ENCODE data around the gene IFNL3. TPM values are rescaled to one million over a fixed set of nuclear protein-coding genes. Genes with fewer than 3 reads are reported as not detected.

Gene IFNL3
- polyA plus RNA-seq, 1 donor (not counting 4 experiments of a cell fraction or from before 2014, with no cell fraction given), result not detected

- TF ChIP-seq EZH2 (IDR thresholded peaks at IDR 0.05; ENCODE audit: low read length) (no peak), CTCF (optimal IDR thresholded peaks at IDR 0.05 in 1 of 3, IDR thresholded peaks at IDR 0.05 in 1 of 3, conservative IDR thresholded peaks at IDR 0.05 in 1 of 3; ENCODE audit: extremely low read depth in 1 of 3, insufficient read depth in 2 of 3, low read length in 3 of 3) (no peak)
Measured at GRCh38 chr19:39265321-39265916, 20.6 kb upstream of the IFNL3 start.

GRCh38 chr19:39264306-39265290 lies 19.8 kb upstream of the IFNL3 start:
- dilution Hi-C loops (cut with MboI; ENCODE audit: extremely low pct_ligation_motif_present, low sequenced_read_pairs), result no loop called here
- Histone ChIP-seq H3K79me2 (ENCODE audit: control insufficient read depth, insufficient read depth, low read length) (no peaks in the 10 kb centered on the region), H3K27me3 (ENCODE audit: control insufficient read depth, extremely low read depth, insufficient read depth, low read length) (peaks cover 30% of the 10 kb centered on the region), H3K36me3 (ENCODE audit: control insufficient read depth in 2 of 2, extremely low read depth in 1 of 2, insufficient read depth in 2 of 2, low read length in 2 of 2) (no peaks in the 10 kb centered on the region), H3K4me2 (ENCODE audit: control insufficient read depth, extremely low read depth, insufficient read depth, low read depth, low read length) (no peak overlapping the region), H3K4me3 (ENCODE audit: control insufficient read depth in 2 of 3, extremely low read depth in 1 of 3, insufficient read depth in 2 of 3, low read depth in 1 of 3, low read length in 3 of 3) (no peak overlapping the region), H3K9me3 (ENCODE audit: control insufficient read depth, low read depth, low read length) (no peaks in the 10 kb centered on the region), H4K20me1 (ENCODE audit: control insufficient read depth, extremely low read depth, insufficient read depth, low read length) (no peaks in the 10 kb centered on the region), H2AFZ (ENCODE audit: control insufficient read depth, low read length) (no peak overlapping the region), H3K9ac (ENCODE audit: control insufficient read depth, extremely low read depth, insufficient read depth, low read length) (no peak overlapping the region), H3K9me1 (ENCODE audit: control insufficient read depth, extremely low read depth, insufficient read depth, low read length) (no peaks in the 10 kb centered on the region), H3K4me1 (ENCODE audit: control insufficient read depth, extremely low read depth, insufficient read depth, low read length) (no peaks in the 10 kb centered on the region), H3K27ac (ENCODE audit: control insufficient read depth, insufficient read depth, low read length) (no peak overlapping the region)
- TF ChIP-seq EZH2 (IDR thresholded peaks at IDR 0.05; ENCODE audit: low read length) (peak; percentile 65), CTCF (optimal IDR thresholded peaks at IDR 0.05 in 1 of 3, IDR thresholded peaks at IDR 0.05 in 1 of 3, conservative IDR thresholded peaks at IDR 0.05 in 1 of 3; ENCODE audit: extremely low read depth in 1 of 3, insufficient read depth in 2 of 3, low read length in 3 of 3) (no peak)
- FAIRE-seq (no peak), DNase-seq (ENCODE audit: low read depth, low spot score) (no peak)

More at GRCh38 chr19:39265321-39265916, 20.6 kb upstream of the IFNL3 start:
- DNase-seq (ENCODE audit: low read depth, low spot score) (no peak), FAIRE-seq (no peak)
- Histone ChIP-seq H3K4me3 (ENCODE audit: control insufficient read depth in 2 of 3, extremely low read depth in 1 of 3, insufficient read depth in 2 of 3, low read depth in 1 of 3, low read length in 3 of 3) (no peak overlapping the region), H3K9me1 (ENCODE audit: control insufficient read depth, extremely low read depth, insufficient read depth, low read length) (no peaks in the 10 kb centered on the region), H4K20me1 (ENCODE audit: control insufficient read depth, extremely low read depth, insufficient read depth, low read length) (no peaks in the 10 kb centered on the region), H3K4me1 (ENCODE audit: control insufficient read depth, extremely low read depth, insufficient read depth, low read length) (no peaks in the 10 kb centered on the region), H3K27me3 (ENCODE audit: control insufficient read depth, extremely low read depth, insufficient read depth, low read length) (peaks cover 30% of the 10 kb centered on the region), H3K9me3 (ENCODE audit: control insufficient read depth, low read depth, low read length) (no peaks in the 10 kb centered on the region), H3K79me2 (ENCODE audit: control insufficient read depth, insufficient read depth, low read length) (no peaks in the 10 kb centered on the region), H3K36me3 (ENCODE audit: control insufficient read depth in 2 of 2, extremely low read depth in 1 of 2, insufficient read depth in 2 of 2, low read length in 2 of 2) (no peaks in the 10 kb centered on the region), H2AFZ (ENCODE audit: control insufficient read depth, low read length) (no peak overlapping the region), H3K9ac (ENCODE audit: control insufficient read depth, extremely low read depth, insufficient read depth, low read length) (no peak overlapping the region), H3K4me2 (ENCODE audit: control insufficient read depth, extremely low read depth, insufficient read depth, low read depth, low read length) (no peak overlapping the region), H3K27ac (ENCODE audit: control insufficient read depth, insufficient read depth, low read length) (no peak overlapping the region)
- dilution Hi-C loops (cut with MboI; ENCODE audit: extremely low pct_ligation_motif_present, low sequenced_read_pairs), result no loop called here

Data from keratinocyte (primary cell).